IPS DF 6.9 (cell line): ENCODE data around the gene CNTN5.
"Not testable (repeated sequence)": the region's sequence is repeated elsewhere in the genome, so short reads cannot be mapped to it uniquely, and the experiment has no call there.

Experiments used
- DNase-seq: peaks from one replicate; pipeline ENCODE4 v3.0.0-alpha.2; 2013; ENCODE audit warnings: low read depth, low spot score
- H3K27ac ChIP-seq: one replicate; pipeline ENCODE4 v1.5.1; 2013; ENCODE audit warnings: low read length, control low read depth
- H3K27me3 ChIP-seq: 2 replicates; pipeline ENCODE4 v1.6.1; 2013; ENCODE audit warnings: mild to moderate bottlenecking, low read length; ENCODE audit not compliant: control insufficient read depth, insufficient read depth
- H3K36me3 ChIP-seq: 2 replicates; pipeline ENCODE4 v1.6.1; 2013; ENCODE audit warnings: low read length; ENCODE audit not compliant: control insufficient read depth, insufficient read depth
- H3K4me1 ChIP-seq: 2 replicates; pipeline ENCODE4 v1.6.1; 2013; ENCODE audit warnings: low read length; ENCODE audit not compliant: control insufficient read depth, insufficient read depth
- H3K4me3 ChIP-seq: 2 replicates; pipeline ENCODE4 v1.5.1; 2013; ENCODE audit warnings: mild to moderate bottlenecking, low read length
- H3K9me3 ChIP-seq: 2 replicates; pipeline ENCODE4 v1.6.1; 2013; ENCODE audit warnings: low read length, inconsistent platforms; ENCODE audit not compliant: control insufficient read depth, insufficient read depth
- WGBS: extraction: QIAGEN DNeasy Blood & Tissue Kit; methylation state at CpG from one replicate; pipeline ENCODE4 v1.1.7; 2013; ENCODE audit warnings: mixed read lengths, missing lambda C conversion rate; ENCODE audit not compliant: insufficient read length, insufficient coverage; 5-methylcytosine and 5-hydroxymethylcytosine counted together

The CNTN5 gene

DNA sequence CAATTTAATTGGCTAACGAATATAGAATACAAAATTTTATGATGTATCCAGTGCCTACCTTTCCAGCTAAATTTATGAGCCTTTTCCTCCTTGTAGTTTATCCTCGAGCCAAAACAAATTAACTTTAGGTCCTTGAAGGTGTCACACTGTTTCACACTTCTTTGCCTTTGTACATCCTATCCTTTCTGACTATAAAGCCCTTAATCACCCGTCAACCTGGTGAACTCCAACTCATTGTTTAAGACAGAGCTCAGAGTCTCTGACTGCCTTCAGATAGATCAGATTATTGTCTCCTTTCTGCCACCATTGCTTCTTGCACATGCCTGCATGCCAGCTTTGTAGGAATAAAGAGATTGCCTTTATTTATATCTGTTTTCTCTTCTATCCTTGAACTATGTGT is 58.8 kb downstream of the CNTN5 start:
- no CpG with 5 or more reads among the region's 3 CpGs for WGBS
- Histone ChIP-seq H3K27me3 (no peaks in the 10 kb centered on the region), H3K27ac (no peak overlapping the region), H3K36me3 (no peaks in the 10 kb centered on the region), H3K4me3 (no peak overlapping the region), H3K4me1 (no peaks in the 10 kb centered on the region), H3K9me3 (no peaks in the 10 kb centered on the region)
- no peak for DNase-seq

DNA sequence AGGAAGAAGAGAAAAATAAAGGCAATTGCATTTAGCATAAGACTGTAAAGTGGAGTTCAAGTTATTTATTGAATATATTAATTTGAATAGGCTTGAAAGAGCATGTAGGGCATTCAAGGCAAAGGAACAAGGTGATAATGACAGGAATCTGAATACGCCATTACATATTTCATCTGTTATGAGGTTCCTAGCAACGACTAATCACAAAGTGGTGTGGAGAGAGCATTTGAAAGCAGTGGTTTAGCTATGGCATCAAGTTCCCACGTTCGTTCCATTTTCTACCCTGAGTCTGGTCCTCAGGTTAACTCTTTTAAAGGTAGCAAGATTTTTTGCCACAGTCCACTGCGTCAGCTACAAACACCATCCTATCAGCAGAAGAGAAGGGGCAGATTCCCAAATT is 59.4 kb downstream of the CNTN5 start:
- no peak for DNase-seq
- no peaks in the 10 kb centered on the region for H3K9me3 ChIP-seq
- H3K36me3 ChIP-seq: no peaks in the 10 kb centered on the region
- no peaks in the 10 kb centered on the region for H3K4me1 ChIP-seq
- no CpG with 5 or more reads among the region's 5 CpGs for WGBS
- no peaks in the 10 kb centered on the region for H3K27me3 ChIP-seq
- no peak overlapping the region for H3K4me3 ChIP-seq
- H3K27ac ChIP-seq: no peak overlapping the region

DNA sequence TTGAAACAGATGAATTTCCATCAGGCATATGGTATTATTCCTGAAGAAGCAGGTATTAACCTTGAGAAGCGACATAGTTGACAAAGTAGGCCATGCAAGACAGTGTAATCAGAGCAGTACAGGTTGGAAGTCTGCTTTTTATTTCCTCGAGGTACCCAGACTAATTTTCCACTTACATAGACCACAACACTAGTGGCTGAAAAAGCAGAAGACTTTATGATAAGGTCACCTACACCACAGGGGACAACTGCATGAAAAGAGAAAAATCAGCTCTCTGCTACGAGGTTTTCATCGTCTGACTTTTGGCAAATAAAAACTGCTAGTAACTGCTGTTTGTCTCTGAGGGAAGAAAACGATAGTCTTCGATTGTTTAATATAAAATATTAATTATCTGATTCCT is 77.5 kb downstream of the CNTN5 start:
- H3K36me3 ChIP-seq: no peaks in the 10 kb centered on the region
- H3K27me3 ChIP-seq: no peaks in the 10 kb centered on the region
- H3K4me3 ChIP-seq: no peak overlapping the region
- WGBS: no CpG with 5 or more reads among the region's 6 CpGs
- no peaks in the 10 kb centered on the region for H3K4me1 ChIP-seq
- H3K9me3 ChIP-seq: no peaks in the 10 kb centered on the region
- H3K27ac ChIP-seq: no peak overlapping the region
- no peak for DNase-seq

DNA sequence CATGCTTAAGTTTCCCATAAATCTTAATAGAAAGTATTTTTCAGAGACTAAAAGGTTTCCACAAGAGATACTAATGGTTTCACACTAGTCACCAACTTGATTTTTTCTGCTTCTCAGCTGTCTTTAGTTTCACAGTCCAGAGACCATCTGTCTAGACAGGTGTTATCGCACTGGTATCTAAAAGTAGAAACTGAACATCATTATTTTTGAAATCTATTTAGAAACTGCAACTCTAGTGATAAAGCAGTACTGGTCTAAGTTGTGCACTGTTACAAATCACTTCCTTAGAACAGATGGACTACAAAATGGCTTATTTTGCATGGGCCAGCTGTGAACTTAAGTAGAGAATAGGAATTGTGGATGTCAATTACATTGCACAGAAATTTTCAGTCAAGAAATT is 78.0 kb downstream of the CNTN5 start:
- H3K4me3 ChIP-seq: no peak overlapping the region
- no peak for DNase-seq
- WGBS: no CpG with 5 or more reads among the region's 1 CpG

GRCh38 chr11:99117603-99118002 is 96.9 kb downstream of the CNTN5 start:
- no CpG with 5 or more reads among the region's 2 CpGs for WGBS
- no peaks in the 10 kb centered on the region for H3K9me3 ChIP-seq
- no peaks in the 10 kb centered on the region for H3K4me1 ChIP-seq
- no peak overlapping the region for H3K27ac ChIP-seq
- H3K36me3 ChIP-seq: no peaks in the 10 kb centered on the region
- H3K4me3 ChIP-seq: no peak overlapping the region
- DNase-seq: peak; percentile 1
- H3K27me3 ChIP-seq: no peaks in the 10 kb centered on the region

More for the DNA sequence above, 78.0 kb downstream of the CNTN5 start:
- Histone ChIP-seq H3K4me1 (no peaks in the 10 kb centered on the region), H3K9me3 (no peaks in the 10 kb centered on the region), H3K27me3 (no peaks in the 10 kb centered on the region), H3K27ac (no peak overlapping the region), H3K36me3 (no peaks in the 10 kb centered on the region)

- H3K27me3 ChIP-seq, H3K36me3 ChIP-seq, H3K4me1 ChIP-seq, H3K9me3 ChIP-seq, H3K4me3 ChIP-seq, DNase-seq, H3K27ac ChIP-seq: not testable (repeated sequence)
- no CpG with 5 or more reads among the region's 3 CpGs for WGBS
Measured at GRCh38 chr11:99133862-99134261, 113.1 kb downstream of the CNTN5 start.

DNA sequence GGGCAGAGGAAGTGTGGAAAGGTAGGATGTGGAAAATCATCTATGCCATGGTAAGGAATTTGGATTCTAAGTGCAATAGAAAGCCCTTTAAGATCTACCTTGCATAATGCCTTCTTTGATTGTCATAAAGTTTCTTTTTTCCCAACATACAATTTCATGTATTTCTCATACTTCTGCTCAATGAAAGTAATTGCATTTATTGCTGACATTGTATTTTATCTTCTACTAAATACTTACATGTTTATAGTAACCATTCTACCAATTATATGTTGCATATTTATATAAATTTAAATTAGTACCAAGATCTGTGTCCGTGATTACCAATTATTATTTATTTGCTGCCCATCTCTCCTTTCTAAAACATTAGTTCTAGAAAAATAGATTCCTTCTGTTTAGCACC is 114.8 kb downstream of the CNTN5 start:
- H3K36me3 ChIP-seq: no peaks in the 10 kb centered on the region
- no peaks in the 10 kb centered on the region for H3K9me3 ChIP-seq
- H3K4me1 ChIP-seq: no peaks in the 10 kb centered on the region
- WGBS: no CpG with 5 or more reads among the region's 1 CpG
- no peaks in the 10 kb centered on the region for H3K27me3 ChIP-seq
- no peak overlapping the region for H3K4me3 ChIP-seq
- DNase-seq: no peak
- no peak overlapping the region for H3K27ac ChIP-seq

DNA sequence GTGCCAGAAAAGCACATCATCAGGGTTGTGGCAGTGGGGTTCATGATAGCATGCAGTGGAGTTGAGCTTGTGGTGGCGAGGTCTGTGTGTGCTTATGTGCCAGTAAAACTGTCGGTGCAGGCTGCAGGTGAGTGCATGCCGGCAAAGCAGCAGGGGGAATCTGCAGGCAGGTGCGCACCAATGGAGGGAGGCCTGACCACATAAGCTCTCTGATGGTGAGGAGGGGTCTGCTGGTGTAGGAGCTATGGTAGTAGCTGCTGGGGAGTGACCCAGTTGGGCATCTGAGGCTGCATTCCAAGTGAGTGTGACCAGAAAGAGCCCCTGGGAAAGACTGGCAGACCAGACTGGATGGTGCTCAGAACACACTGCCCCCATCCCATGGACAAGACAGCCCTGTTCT is 121.5 kb downstream of the CNTN5 start:
- no peaks in the 10 kb centered on the region for H3K9me3 ChIP-seq
- H3K36me3 ChIP-seq: no peaks in the 10 kb centered on the region
- no peaks in the 10 kb centered on the region for H3K27me3 ChIP-seq
- H3K27ac ChIP-seq: no peak overlapping the region
- no CpG with 5 or more reads among the region's 4 CpGs for WGBS
- H3K4me1 ChIP-seq: no peaks in the 10 kb centered on the region
- DNase-seq: no peak
- no peak overlapping the region for H3K4me3 ChIP-seq

DNA sequence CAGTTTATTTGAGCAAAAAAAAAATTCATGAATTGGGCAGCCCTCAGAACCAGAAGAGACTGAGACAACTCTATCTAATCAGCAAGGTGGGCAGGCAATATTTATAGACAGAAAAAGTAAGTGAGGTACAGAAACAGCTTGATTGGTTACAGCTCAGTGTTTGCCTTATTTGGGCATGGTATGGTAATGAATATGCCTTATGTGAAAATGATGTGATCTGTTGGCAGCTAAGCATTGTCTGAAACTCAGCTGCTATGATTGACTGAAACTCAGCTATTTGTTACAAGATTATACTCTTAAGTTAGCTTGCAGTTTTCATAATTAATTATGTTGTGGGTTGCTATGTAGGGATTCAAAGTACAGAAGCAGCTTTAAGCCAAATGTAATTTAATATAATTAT is 127.6 kb downstream of the CNTN5 start:
- DNase-seq: no peak
- no peaks in the 10 kb centered on the region for H3K27me3 ChIP-seq
- no peak overlapping the region for H3K4me3 ChIP-seq
- H3K27ac ChIP-seq: no peak overlapping the region
- no peaks in the 10 kb centered on the region for H3K4me1 ChIP-seq
- no peaks in the 10 kb centered on the region for H3K9me3 ChIP-seq
- no peaks in the 10 kb centered on the region for H3K36me3 ChIP-seq

DNA sequence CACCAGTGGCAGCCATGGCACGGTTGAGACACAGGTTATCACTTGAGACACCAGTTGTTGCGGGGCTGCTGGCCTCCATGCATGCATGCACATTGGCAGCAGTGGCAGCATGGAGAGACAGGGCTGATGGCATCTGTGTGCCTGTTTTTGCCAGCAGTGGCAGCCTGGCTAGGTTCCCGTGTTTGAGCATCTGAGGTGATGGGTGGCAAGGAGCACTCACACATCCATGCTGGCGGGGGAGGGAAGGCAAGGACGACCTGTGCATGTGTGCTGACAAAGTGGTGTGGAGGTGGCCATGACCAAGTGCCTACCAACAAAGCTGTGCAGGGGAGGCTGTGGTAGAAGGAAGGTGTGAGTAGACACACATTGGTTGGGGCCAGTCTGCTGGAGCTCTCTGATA is 133.5 kb downstream of the CNTN5 start:
- no peaks in the 10 kb centered on the region for H3K36me3 ChIP-seq
- no CpG with 5 or more reads among the region's 5 CpGs for WGBS
- H3K9me3 ChIP-seq: no peaks in the 10 kb centered on the region
- H3K27ac ChIP-seq: no peak overlapping the region
- no peaks in the 10 kb centered on the region for H3K27me3 ChIP-seq
- H3K4me3 ChIP-seq: no peak overlapping the region
- DNase-seq: no peak
- H3K4me1 ChIP-seq: no peaks in the 10 kb centered on the region

DNA sequence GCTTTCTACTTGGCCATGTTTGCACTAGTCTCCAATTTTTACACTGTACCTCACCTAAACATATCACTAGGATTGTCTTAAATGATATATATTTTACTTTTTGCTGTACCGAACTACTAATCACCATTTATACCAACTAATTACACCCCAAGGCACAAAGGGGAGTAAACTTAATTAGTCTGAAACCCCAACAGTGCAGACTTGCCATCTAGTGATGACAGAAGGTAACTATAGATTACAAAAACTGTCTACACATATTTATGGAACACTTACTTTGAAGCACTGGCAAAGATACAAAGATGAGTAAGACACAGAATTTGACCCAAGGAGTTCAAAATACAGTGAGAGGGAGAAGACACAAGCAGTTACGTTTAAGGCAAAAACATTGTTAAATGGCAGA is 139.7 kb downstream of the CNTN5 start:
- no peaks in the 10 kb centered on the region for H3K9me3 ChIP-seq
- no peaks in the 10 kb centered on the region for H3K27me3 ChIP-seq
- no peak for DNase-seq
- 100% methylated on average over 1 of the region's 2 CpGs for WGBS
- H3K4me1 ChIP-seq: no peaks in the 10 kb centered on the region
- H3K36me3 ChIP-seq: no peaks in the 10 kb centered on the region
- no peak overlapping the region for H3K27ac ChIP-seq
- no peak overlapping the region for H3K4me3 ChIP-seq
